GM12874 (cell line): ENCODE measurements around the gene RBBP5.

ENCODE experiments used
- CTCF ChIP-seq: IDR thresholded peaks from 2 replicates; pipeline ENCODE4 v1.5.1; 2011; ENCODE audit warnings: low read depth, mild to moderate bottlenecking, control low read depth, low read length, moderate library complexity; ENCODE audit not compliant: insufficient read depth

The RBBP5 gene

GRCh38 chr1:205068001-205068400, 53.8 kb downstream of the RBBP5 start:
- no peak for TF ChIP-seq CTCF

GRCh38 chr1:205067031-205067430, 54.7 kb downstream of the RBBP5 start:
- TF ChIP-seq CTCF, result no peak

GRCh38 chr1:205066141-205066818, 55.5 kb downstream of the RBBP5 start:
- TF ChIP-seq CTCF, result peak; percentile 33; the same call in 1 of the 2 replicates

- TF ChIP-seq CTCF, result no peak
Observed at GRCh38 chr1:205065666-205066065, 56.1 kb downstream of the RBBP5 start.

GRCh38 chr1:205064741-205065316, 56.9 kb downstream of the RBBP5 start:
- TF ChIP-seq CTCF, result no peak

- TF ChIP-seq CTCF, result no peak
Observed at GRCh38 chr1:205064301-205064700, 57.5 kb downstream of the RBBP5 start.

- TF ChIP-seq CTCF, result no peak
Observed at GRCh38 chr1:205062895-205063294, 58.9 kb downstream of the RBBP5 start.

GRCh38 chr1:205062319-205062718, 59.5 kb downstream of the RBBP5 start:
- no peak for TF ChIP-seq CTCF
